Breast epithelium (tissue), 4 donors: ENCODE results near the gene HOXA2. TPM values are rescaled to one million over a fixed set of nuclear protein-coding genes. Genes with fewer than 3 reads are reported as not detected.

ENCODE experiments used
- DNase-seq, 2 donors: peaks; one replicate each; pipeline ENCODE4 v3.0.0-alpha.2; 2019; ENCODE audit warnings: low spot score in 2 of 2
- H3K27ac ChIP-seq, 2 donors: fragments of 200-600 bp; sonication (generic) in 1 of 2; one replicate each; pipeline ENCODE4 v1.5.1; 2016 to 2019; ENCODE audit warnings: mild to moderate bottlenecking in 1 of 2
- H3K27me3 ChIP-seq, 2 donors: fragments of 200-600 bp; sonication (generic) in 1 of 2; one replicate each; pipeline versions ENCODE4 v1.5.1 to v1.6.0; 2017 to 2019; ENCODE audit warnings: control low read depth in 1 of 2, mild to moderate bottlenecking in 1 of 2
- H3K36me3 ChIP-seq: fragments of 200-600 bp; one replicate; pipeline ENCODE4 v1.5.1; 2019
- H3K4me1 ChIP-seq, 2 donors: fragments of 200-600 bp; sonication (generic); one replicate each; pipeline ENCODE4 v1.5.1; 2016 to 2019; ENCODE audit warnings: control low read depth in 1 of 2
- H3K4me3 ChIP-seq, 3 donors: fragments of 200-600 bp; sonication (generic); 1 replicate in 2 of 3; 2 replicates in 1 of 3; pipeline ENCODE4 v1.5.1; 2016 to 2019; ENCODE audit warnings: mild to moderate bottlenecking in 3 of 3, moderate library complexity in 2 of 3
- H3K9me3 ChIP-seq, 2 donors: fragments of 200-600 bp; sonication (generic) in 1 of 2; one replicate each; pipeline ENCODE4 v1.5.1; 2016 to 2019; ENCODE audit warnings: control low read depth in 1 of 2
- POLR2A ChIP-seq: fragments of 450-650 bp; IDR thresholded peaks from one replicate; pipeline ENCODE4 v1.6.1; 2016; ENCODE audit warnings: antibody characterized with exemption, mild to moderate bottlenecking, moderate library complexity
- POLR2AphosphoS5 ChIP-seq, 3 donors: sonication (generic); formaldehyde crosslinking; IDR thresholded peaks; one replicate each; pipeline ENCODE4 v1.6.1; 2017; ENCODE audit warnings: antibody characterized with exemption in 3 of 3
- intact Hi-C: fragments of 100-400 bp; cut with DNase I; formaldehyde crosslinking; loops from one replicate; pipeline ENCODE4 v1.15.1; 2023; ENCODE audit warnings: low total_unique reads
- total RNA-seq, 3 donors: library from RNA; depleted of rRNA; stranded (reverse); fragments of >200 nt; gene quantifications; one replicate each; pipeline ENCODE4 v1.1.0, GENCODE V29; 2016
- TF ChIP-seq, protein P1 (sequence below), 3 donors: fragments of 450-650 bp; IDR thresholded peaks; one replicate each; pipeline ENCODE4 v1.5.1; 2016 to 2017; ENCODE audit warnings: antibody characterized with exemption in 3 of 3, mild to moderate bottlenecking in 3 of 3, moderate library complexity in 3 of 3

Gene HOXA2
- total RNA-seq, 3 donors from 2014 or later, result 0.80 to 5.4 (median 1.3) TPM

DNA sequence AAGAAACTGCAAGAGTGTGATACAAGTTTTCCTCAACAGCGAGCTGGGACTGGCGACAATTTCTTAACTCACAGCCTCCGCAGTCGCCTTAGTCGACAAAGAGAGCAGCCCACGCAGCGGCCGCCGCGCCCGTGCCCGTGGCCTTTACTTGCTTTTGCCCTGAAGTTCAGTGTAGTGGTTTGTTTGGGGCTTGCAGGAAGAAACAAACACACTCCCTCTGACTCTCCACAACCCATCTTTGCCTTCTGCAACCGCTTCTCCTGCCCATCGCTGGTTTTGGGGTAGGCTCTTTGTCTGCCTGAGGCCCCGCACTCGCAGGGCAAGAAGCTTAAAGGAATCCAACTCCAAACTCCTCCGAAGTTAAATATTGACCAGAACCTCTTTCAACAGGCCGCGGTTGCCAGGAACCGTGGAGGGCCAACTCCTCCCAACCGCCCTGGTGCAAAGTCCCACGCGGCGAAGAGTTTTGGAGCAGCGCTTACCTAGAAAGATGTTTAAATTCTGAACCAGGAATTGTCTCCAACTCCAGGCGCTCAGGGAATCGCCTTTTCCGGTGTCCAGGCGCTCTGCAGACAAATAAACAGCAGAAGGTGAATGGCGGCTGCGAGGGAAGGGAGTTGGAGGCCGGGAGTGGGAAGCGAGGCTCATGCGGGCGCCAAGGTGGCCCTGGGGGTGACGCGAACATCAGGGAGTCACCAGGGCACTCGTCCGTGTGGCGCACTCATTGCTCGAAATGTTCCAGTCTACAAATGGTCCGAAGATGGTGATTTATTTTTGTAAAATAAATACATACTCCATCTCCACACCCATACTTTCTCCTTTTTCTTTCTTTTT lies 19.8 kb upstream of the HOXA2 start:
- intact Hi-C loops, result no loop called here
- Histone ChIP-seq H3K9me3 (no peaks in the 10 kb centered on the region), H3K4me1 (peaks cover 0 to 7% of the 10 kb centered on the region in 2 donors), H3K27ac (peak overlapping the region; percentile 95 to 98), H3K4me3 (peak overlapping the region in 2 of 3 donors; percentile 45 to 64), H3K27me3 (no peaks in the 10 kb centered on the region), H3K36me3 (no peaks in the 10 kb centered on the region)
- peak in 1 of 2 donors; percentile 30 for DNase-seq
- TF ChIP-seq, protein P1, sequence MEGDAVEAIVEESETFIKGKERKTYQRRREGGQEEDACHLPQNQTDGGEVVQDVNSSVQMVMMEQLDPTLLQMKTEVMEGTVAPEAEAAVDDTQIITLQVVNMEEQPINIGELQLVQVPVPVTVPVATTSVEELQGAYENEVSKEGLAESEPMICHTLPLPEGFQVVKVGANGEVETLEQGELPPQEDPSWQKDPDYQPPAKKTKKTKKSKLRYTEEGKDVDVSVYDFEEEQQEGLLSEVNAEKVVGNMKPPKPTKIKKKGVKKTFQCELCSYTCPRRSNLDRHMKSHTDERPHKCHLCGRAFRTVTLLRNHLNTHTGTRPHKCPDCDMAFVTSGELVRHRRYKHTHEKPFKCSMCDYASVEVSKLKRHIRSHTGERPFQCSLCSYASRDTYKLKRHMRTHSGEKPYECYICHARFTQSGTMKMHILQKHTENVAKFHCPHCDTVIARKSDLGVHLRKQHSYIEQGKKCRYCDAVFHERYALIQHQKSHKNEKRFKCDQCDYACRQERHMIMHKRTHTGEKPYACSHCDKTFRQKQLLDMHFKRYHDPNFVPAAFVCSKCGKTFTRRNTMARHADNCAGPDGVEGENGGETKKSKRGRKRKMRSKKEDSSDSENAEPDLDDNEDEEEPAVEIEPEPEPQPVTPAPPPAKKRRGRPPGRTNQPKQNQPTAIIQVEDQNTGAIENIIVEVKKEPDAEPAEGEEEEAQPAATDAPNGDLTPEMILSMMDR (IDR thresholded peaks at IDR 0.05), result no peak
- TF ChIP-seq POLR2AphosphoS5 (IDR thresholded peaks at IDR 0.05), result no peak
- no peak for TF ChIP-seq POLR2A

DNA sequence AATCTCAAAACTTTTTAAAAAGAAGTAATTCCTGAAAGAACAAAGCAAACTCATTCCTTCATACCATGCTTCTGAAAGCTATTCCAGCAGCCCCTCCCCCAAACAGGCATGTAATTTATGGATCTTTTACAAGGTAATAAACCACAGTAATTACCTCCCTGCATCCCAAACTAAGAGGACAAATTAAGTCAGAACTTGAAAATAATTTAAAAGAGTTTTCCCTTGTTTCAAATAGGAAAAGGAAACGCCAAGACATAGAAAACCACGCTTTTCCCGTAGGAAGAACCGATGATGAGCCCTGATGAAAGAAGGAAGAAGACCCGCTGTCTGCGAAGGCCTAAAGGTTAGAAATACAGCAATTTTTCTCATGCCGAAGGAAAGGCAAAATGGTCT lies 19.2 kb upstream of the HOXA2 start:
- intact Hi-C loops, result no loop called here
- Histone ChIP-seq H3K27ac (peak overlapping the region; percentile 95 to 98), H3K4me3 (peak overlapping the region in 2 of 3 donors; percentile 45 to 64), H3K9me3 (no peaks in the 10 kb centered on the region), H3K36me3 (no peaks in the 10 kb centered on the region), H3K4me1 (peaks cover 0 to 3% of the 10 kb centered on the region in 2 donors), H3K27me3 (no peaks in the 10 kb centered on the region)
- peak in 1 of 2 donors; percentile 2 for DNase-seq
- TF ChIP-seq POLR2AphosphoS5 (IDR thresholded peaks at IDR 0.05), result no peak
- TF ChIP-seq POLR2A, result no peak
- TF ChIP-seq, protein P1 (IDR thresholded peaks at IDR 0.05), result no peak

DNA sequence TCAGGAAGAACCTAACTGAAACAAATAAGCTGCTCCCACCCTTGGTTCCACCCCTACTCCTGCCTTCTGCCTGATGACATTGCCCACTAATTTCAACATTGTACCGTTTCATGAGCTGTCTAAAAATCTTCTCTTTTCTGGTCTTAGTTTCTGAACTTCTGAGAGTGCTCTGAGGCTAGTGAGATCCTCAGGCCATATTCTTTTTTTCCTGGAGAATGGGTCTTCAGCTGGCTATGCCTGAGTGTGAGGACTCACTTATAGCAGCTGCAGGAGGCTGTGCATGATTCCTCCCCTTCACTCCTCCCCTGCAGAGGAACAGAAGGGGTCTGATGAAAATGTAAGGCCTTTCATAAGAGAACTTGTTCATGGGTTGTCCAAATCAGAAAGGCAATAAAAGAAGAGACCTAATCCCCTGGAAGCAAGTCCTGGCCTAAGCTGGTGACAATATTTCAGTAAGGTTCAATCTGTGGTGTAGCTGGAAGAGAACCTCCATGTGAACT lies 17.0 kb upstream of the HOXA2 start:
- TF ChIP-seq, protein P1 (IDR thresholded peaks at IDR 0.05), result no peak
- TF ChIP-seq POLR2A, result no peak
- TF ChIP-seq POLR2AphosphoS5 (IDR thresholded peaks at IDR 0.05), result no peak
- H3K9me3 ChIP-seq, result no peaks in the 10 kb centered on the region
- peak overlapping the region in 1 of 3 donors; percentile 28 for H3K4me3 ChIP-seq
- DNase-seq, result peak in 1 of 2 donors; percentile 8
- intact Hi-C loops, result no loop called here
- H3K27ac ChIP-seq, result peak overlapping the region; percentile 98 to 100
- H3K36me3 ChIP-seq, result no peaks in the 10 kb centered on the region
- H3K4me1 ChIP-seq, result peaks cover 0 to 3% of the 10 kb centered on the region in 2 donors
- H3K27me3 ChIP-seq, result no peaks in the 10 kb centered on the region

DNA sequence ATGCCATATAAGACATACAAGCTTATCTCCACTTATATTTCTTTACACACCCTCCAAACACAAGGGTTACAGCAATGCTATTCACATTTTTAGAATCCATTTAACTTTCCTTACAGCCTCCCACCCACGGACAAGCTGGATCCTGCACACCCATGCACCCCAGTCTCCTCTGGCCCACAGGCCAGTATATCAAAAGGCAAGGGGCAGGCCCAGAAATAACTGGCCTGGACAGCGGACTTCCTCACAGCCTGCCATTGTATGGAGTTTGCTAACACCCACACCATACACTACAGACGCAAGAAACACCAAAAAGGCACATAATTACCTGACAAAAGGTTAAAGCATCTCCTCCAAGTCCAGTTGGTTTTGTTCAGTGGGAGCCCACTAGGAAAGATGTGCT lies 16.1 kb upstream of the HOXA2 start:
- Histone ChIP-seq H3K36me3 (no peaks in the 10 kb centered on the region), H3K27me3 (no peaks in the 10 kb centered on the region), H3K9me3 (no peaks in the 10 kb centered on the region), H3K4me3 (peak overlapping the region in 2 of 3 donors; percentile 73 to 90), H3K4me1 (peaks cover 0 to 3% of the 10 kb centered on the region in 2 donors), H3K27ac (peak overlapping the region; percentile 98 to 100)
- intact Hi-C loops, result no loop called here
- peak in 1 of 2 donors; percentile 17 for DNase-seq
- TF ChIP-seq POLR2A (no peak), POLR2AphosphoS5 (IDR thresholded peaks at IDR 0.05) (no peak)
- TF ChIP-seq, protein P1 (IDR thresholded peaks at IDR 0.05), result no peak
